HepG2 (cell line): Measurements from ENCODE around the gene SRC. TPM values are rescaled to one million over a fixed set of nuclear protein-coding genes. Genes with fewer than 3 reads are reported as not detected.

Experiments used
- ARNT2 ChIP-seq: sonication (generic); formaldehyde crosslinking; IDR thresholded peaks from 2 replicates; pipeline ENCODE4 v1.8.0; 2022; ENCODE audit warnings: mild to moderate bottlenecking, low read depth, missing genetic modification reagents, moderate library complexity
- FOXA3 ChIP-seq: IDR thresholded peaks from 2 replicates; pipeline ENCODE4 v1.6.1; 2016; ENCODE audit warnings: missing genetic modification reagents, missing compliant biosample characterization
- GTF3A ChIP-seq: sonication (generic); formaldehyde crosslinking; conservative IDR thresholded peaks from 2 replicates; pipeline ENCODE4 v1.4.0; 2020; ENCODE audit warnings: mild to moderate bottlenecking, missing genetic modification reagents
- HOXA3 ChIP-seq: sonication (generic); formaldehyde crosslinking; IDR thresholded peaks from 2 replicates; pipeline ENCODE4 v1.5.0; 2020; ENCODE audit warnings: missing genetic modification reagents
- JUNB ChIP-seq: sonication (generic); formaldehyde crosslinking; IDR thresholded peaks from 2 replicates; pipeline ENCODE4 v1.8.0; 2022; ENCODE audit warnings: missing genetic modification reagents, mild to moderate bottlenecking, borderline replicate concordance
- PAX8 ChIP-seq: sonication (generic); formaldehyde crosslinking; IDR thresholded peaks from 2 replicates; pipeline ENCODE4 v1.8.0; 2022; ENCODE audit warnings: mild to moderate bottlenecking, missing genetic modification reagents, borderline replicate concordance
- POLR2A ChIP-seq, 2 experiments: IDR thresholded peaks; 2 replicates each; pipeline ENCODE4 v1.6.1; 2011; ENCODE audit warnings: low read depth in 2 of 2, low read length in 2 of 2, mild to moderate bottlenecking in 1 of 2, moderate library complexity in 1 of 2; ENCODE audit not compliant: insufficient read depth in 1 of 2
- ZBTB2 ChIP-seq: sonication (generic); formaldehyde crosslinking; IDR thresholded peaks from 2 replicates; pipeline ENCODE4 v1.8.0; 2022; ENCODE audit warnings: low read depth, missing genetic modification reagents
- ZNF225 ChIP-seq: sonication (generic); formaldehyde crosslinking; IDR thresholded peaks from 2 replicates; pipeline ENCODE4 v1.4.0; 2020; ENCODE audit warnings: mild to moderate bottlenecking, missing genetic modification reagents
- ZNF720 ChIP-seq: sonication (generic); formaldehyde crosslinking; IDR thresholded peaks from 2 replicates; pipeline ENCODE4 v1.4.0; 2020; ENCODE audit warnings: missing genetic modification reagents
- polyA plus RNA-seq, 8 experiments: library from polyadenylated mRNA; depleted of rRNA in 3 of 8; stranded (reverse) in 7 of 8; unstranded in 1 of 8; fragments of >200 nt; fragmentation: Illumina TruSeq in 4 of 8; extraction: Trizol in 4 of 8; gene quantifications; 2 replicates each; pipeline versions ENCODE4 v1.2.1 to v1.2.3, GENCODE V29; 2011 to 2016; ENCODE audit warnings: low read depth in 4 of 8, missing spikeins in 1 of 8, mixed read lengths in 1 of 8; ENCODE audit not compliant: insufficient read depth in 1 of 8
- total RNA-seq, 5 experiments: library from RNA; depleted of rRNA; stranded (reverse); fragments of >200 nt; fragmentation: Illumina TruSeq; extraction: Trizol; gene quantifications; 2 replicates each; pipeline ENCODE4 v1.2.3, GENCODE V29; 2016; ENCODE audit warnings: low read depth in 1 of 5
- TF ChIP-seq, protein P1 (sequence below): sonication (generic); formaldehyde crosslinking; IDR thresholded peaks from 2 replicates; pipeline ENCODE4 v1.5.0; 2020; ENCODE audit warnings: mild to moderate bottlenecking, missing genetic modification reagents, borderline replicate concordance
- TF ChIP-seq, protein P2 (sequence below), 2 experiments: sonication (generic) in 1 of 2; formaldehyde crosslinking in 1 of 2; IDR thresholded peaks; 2 replicates each; pipeline versions ENCODE4 v1.6.1 to v1.9.0; 2014 to 2022; ENCODE audit warnings: antibody characterized with exemption in 1 of 2, borderline replicate concordance in 1 of 2, inconsistent platforms in 1 of 2, low read depth in 1 of 2, missing genetic modification reagents in 1 of 2

Gene SRC
- total and polyA plus RNA-seq, 2 of the 13 experiments (the other 11 are each of a cell fraction or from before 2014, with no cell fraction given) = 54.7 to 192 TPM

GRCh38 chr20:37335642-37336368, 10.1 kb upstream of the SRC start (continued):
- 0 out of 2 replicates have a peak, but pooled peaks have one; percentile 27 for TF ChIP-seq ZBTB2 (CRISPR knock-in tag)
- TF ChIP-seq, protein P1, sequence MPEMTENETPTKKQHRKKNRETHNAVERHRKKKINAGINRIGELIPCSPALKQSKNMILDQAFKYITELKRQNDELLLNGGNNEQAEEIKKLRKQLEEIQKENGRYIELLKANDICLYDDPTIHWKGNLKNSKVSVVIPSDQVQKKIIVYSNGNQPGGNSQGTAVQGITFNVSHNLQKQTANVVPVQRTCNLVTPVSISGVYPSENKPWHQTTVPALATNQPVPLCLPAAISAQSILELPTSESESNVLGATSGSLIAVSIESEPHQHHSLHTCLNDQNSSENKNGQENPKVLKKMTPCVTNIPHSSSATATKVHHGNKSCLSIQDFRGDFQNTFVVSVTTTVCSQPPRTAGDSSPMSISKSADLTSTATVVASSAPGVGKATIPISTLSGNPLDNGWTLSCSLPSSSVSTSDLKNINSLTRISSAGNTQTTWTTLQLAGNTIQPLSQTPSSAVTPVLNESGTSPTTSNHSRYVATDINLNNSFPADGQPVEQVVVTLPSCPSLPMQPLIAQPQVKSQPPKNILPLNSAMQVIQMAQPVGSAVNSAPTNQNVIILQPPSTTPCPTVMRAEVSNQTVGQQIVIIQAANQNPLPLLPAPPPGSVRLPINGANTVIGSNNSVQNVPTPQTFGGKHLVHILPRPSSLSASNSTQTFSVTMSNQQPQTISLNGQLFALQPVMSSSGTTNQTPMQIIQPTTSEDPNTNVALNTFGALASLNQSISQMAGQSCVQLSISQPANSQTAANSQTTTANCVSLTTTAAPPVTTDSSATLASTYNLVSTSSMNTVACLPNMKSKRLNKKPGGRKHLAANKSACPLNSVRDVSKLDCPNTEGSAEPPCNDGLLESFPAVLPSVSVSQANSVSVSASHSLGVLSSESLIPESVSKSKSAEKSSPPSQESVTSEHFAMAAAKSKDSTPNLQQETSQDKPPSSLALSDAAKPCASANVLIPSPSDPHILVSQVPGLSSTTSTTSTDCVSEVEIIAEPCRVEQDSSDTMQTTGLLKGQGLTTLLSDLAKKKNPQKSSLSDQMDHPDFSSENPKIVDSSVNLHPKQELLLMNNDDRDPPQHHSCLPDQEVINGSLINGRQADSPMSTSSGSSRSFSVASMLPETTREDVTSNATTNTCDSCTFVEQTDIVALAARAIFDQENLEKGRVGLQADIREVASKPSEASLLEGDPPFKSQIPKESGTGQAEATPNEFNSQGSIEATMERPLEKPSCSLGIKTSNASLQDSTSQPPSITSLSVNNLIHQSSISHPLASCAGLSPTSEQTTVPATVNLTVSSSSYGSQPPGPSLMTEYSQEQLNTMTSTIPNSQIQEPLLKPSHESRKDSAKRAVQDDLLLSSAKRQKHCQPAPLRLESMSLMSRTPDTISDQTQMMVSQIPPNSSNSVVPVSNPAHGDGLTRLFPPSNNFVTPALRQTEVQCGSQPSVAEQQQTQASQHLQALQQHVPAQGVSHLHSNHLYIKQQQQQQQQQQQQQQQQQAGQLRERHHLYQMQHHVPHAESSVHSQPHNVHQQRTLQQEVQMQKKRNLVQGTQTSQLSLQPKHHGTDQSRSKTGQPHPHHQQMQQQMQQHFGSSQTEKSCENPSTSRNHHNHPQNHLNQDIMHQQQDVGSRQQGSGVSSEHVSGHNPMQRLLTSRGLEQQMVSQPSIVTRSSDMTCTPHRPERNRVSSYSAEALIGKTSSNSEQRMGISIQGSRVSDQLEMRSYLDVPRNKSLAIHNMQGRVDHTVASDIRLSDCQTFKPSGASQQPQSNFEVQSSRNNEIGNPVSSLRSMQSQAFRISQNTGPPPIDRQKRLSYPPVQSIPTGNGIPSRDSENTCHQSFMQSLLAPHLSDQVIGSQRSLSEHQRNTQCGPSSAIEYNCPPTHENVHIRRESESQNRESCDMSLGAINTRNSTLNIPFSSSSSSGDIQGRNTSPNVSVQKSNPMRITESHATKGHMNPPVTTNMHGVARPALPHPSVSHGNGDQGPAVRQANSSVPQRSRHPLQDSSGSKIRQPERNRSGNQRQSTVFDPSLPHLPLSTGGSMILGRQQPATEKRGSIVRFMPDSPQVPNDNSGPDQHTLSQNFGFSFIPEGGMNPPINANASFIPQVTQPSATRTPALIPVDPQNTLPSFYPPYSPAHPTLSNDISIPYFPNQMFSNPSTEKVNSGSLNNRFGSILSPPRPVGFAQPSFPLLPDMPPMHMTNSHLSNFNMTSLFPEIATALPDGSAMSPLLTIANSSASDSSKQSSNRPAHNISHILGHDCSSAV (CRISPR knock-in tag) = no peak
- TF ChIP-seq POLR2A (IDR thresholded peaks at IDR 0.05; ENCODE audit: insufficient read depth in 1 of 2, low read depth in 2 of 2, low read length in 2 of 2) = no peak
- no peak for TF ChIP-seq ARNT2
- no peak; the same call in 1 of the 2 replicates for TF ChIP-seq JUNB
- TF ChIP-seq PAX8 (CRISPR knock-in tag) = no peak
- TF ChIP-seq HOXA3 = peak; percentile 27; the same call in 1 of the 2 replicates
- no peak for TF ChIP-seq GTF3A (CRISPR knock-in tag)
- TF ChIP-seq FOXA3 (CRISPR knock-in tag) = peak; percentile 6; the same call in 1 of the 2 replicates
- 0 out of 2 replicates have a peak, but pooled peaks have one; percentile 54 for TF ChIP-seq ZNF225
- TF ChIP-seq, protein P2, sequence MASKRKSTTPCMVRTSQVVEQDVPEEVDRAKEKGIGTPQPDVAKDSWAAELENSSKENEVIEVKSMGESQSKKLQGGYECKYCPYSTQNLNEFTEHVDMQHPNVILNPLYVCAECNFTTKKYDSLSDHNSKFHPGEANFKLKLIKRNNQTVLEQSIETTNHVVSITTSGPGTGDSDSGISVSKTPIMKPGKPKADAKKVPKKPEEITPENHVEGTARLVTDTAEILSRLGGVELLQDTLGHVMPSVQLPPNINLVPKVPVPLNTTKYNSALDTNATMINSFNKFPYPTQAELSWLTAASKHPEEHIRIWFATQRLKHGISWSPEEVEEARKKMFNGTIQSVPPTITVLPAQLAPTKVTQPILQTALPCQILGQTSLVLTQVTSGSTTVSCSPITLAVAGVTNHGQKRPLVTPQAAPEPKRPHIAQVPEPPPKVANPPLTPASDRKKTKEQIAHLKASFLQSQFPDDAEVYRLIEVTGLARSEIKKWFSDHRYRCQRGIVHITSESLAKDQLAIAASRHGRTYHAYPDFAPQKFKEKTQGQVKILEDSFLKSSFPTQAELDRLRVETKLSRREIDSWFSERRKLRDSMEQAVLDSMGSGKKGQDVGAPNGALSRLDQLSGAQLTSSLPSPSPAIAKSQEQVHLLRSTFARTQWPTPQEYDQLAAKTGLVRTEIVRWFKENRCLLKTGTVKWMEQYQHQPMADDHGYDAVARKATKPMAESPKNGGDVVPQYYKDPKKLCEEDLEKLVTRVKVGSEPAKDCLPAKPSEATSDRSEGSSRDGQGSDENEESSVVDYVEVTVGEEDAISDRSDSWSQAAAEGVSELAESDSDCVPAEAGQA (IDR thresholded peaks at IDR 0.05; ENCODE audit: low read depth) = no peak
- TF ChIP-seq, protein P2 (CRISPR knock-in tag; IDR thresholded peaks at IDR 0.05; ENCODE audit: borderline replicate concordance) = no peak
- no peak for TF ChIP-seq ZNF720 (CRISPR knock-in tag)
